ENCODE measurements around the gene MPP3.
"Not testable (repeated sequence)": the region's sequence is repeated elsewhere in the genome, so short reads cannot be mapped to it uniquely, and the experiment has no call there.

The MPP3 gene
- total RNA-seq: 1.1 to 1.4 reads per million in 2 experiments

- peak; percentile 42 for DNase-seq (ENCODE audit: low read depth)
Measured at GRCh38 chr17:43832976-43833829, at the start of gene MPP3. TSS of gene MPP3 (minus strand) at chr17:43833146. CDS start at chr17:43831906, 1,240 bp downstream.

- DNase-seq (ENCODE audit: low read depth): no peak
Measured at GRCh38 chr17:43881758-43882505, 49.0 kb upstream of the MPP3 start.

- DNase-seq (ENCODE audit: low read depth): no peak
Measured at GRCh38 chr17:43881181-43881580, 48.2 kb upstream of the MPP3 start.

- DNase-seq (ENCODE audit: low read depth): peak; percentile 18
Measured at GRCh38 chr17:43880420-43880991, 47.6 kb upstream of the MPP3 start.

- DNase-seq (ENCODE audit: low read depth): no peak
Measured at GRCh38 chr17:43879723-43880419, 46.9 kb upstream of the MPP3 start.

- DNase-seq (ENCODE audit: low read depth): peak; percentile 33
Measured at GRCh38 chr17:43878260-43879175, 45.6 kb upstream of the MPP3 start.

- DNase-seq (ENCODE audit: low read depth): no peak
Measured at GRCh38 chr17:43877451-43878155, 44.7 kb upstream of the MPP3 start.

GRCh38 chr17:43877031-43877430 lies 44.1 kb upstream of the MPP3 start:
- DNase-seq (ENCODE audit: low read depth): no peak

- no peak for DNase-seq (ENCODE audit: low read depth)
Measured at GRCh38 chr17:43875476-43876147, 42.7 kb upstream of the MPP3 start.

GRCh38 chr17:43874293-43874692 lies 41.3 kb upstream of the MPP3 start:
- no peak for DNase-seq (ENCODE audit: low read depth)

- DNase-seq (ENCODE audit: low read depth): no peak
Measured at GRCh38 chr17:43873815-43874214, 40.9 kb upstream of the MPP3 start.

- no peak for DNase-seq (ENCODE audit: low read depth)
Measured at GRCh38 chr17:43873091-43873490, 40.1 kb upstream of the MPP3 start.

GRCh38 chr17:43871946-43872690 lies 39.2 kb upstream of the MPP3 start:
- no peak for DNase-seq (ENCODE audit: low read depth)

- not testable (repeated sequence) for DNase-seq (ENCODE audit: low read depth)
Measured at GRCh38 chr17:43869031-43869430, 36.1 kb upstream of the MPP3 start.

- DNase-seq (ENCODE audit: low read depth): no peak
Measured at GRCh38 chr17:43868226-43868994, 35.5 kb upstream of the MPP3 start.

- no peak for DNase-seq (ENCODE audit: low read depth)
Measured at GRCh38 chr17:43864161-43864984, 31.4 kb upstream of the MPP3 start.

GRCh38 chr17:43861960-43862359 lies 29.0 kb upstream of the MPP3 start:
- no peak for DNase-seq (ENCODE audit: low read depth)

Data from T follicular helper cell (primary cell).